ENCODE measurements around the gene PRR7. TPM values are rescaled to one million over a fixed set of nuclear protein-coding genes. Genes with fewer than 3 reads are reported as not detected.

PRR7 gene
- total RNA-seq, 1 donor, result 8.8 TPM

DNA sequence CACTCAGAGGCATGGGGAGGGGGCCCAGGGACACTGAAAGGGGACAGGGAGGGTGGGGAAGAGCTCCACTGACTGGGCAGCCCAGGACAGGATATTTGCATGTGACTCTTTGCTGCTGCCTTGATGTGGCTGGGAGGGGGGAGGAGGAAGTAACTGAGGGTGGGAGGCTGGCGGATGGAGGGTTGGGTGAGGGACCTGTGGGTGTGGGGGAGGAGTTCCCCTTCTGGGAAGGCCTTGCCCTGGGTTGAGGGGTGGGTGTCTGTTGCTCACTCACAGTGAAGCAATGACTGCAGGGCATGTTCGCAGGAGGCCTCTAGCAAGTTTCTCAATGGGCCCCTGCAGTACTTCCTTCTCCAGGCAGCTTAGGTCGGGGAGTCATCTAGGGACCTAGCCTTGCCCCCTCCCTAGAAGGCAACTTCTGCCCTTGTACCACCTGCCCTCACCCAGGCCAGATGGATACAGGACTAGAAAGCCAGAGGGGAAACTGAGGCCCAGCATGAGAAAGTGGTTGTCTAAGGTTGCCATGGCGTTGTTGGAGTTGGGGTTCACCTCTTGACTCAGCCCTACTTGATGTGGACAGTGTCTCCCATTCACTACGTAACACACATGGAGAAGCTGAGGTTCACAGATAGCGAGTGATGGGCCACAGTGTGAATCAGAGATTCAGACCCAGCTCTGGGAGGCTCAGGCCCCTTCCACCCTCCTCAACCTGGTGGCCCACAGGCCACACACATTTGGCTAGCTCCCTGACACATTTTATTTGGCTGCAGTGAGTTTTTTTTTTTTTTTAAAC, 17.2 kb upstream of the PRR7 start:
- TF ChIP-seq CTCF (IDR thresholded peaks at IDR 0.05; ENCODE audit: insufficient read depth, low read length), result no peak
- DNase-seq (ENCODE audit: low read depth), result no peak
- H3K4me3 ChIP-seq (ENCODE audit: low read depth, low read length), result no peak overlapping the region

GRCh38 chr5:177430140-177430951, 16.3 kb upstream of the PRR7 start:
- no peak for TF ChIP-seq CTCF (IDR thresholded peaks at IDR 0.05; ENCODE audit: insufficient read depth, low read length)
- DNase-seq (ENCODE audit: low read depth), result no peak

GRCh38 chr5:177430972-177431316, 15.7 kb upstream of the PRR7 start:
- H3K4me3 ChIP-seq (ENCODE audit: low read depth, low read length), result no peak overlapping the region
- no peak for TF ChIP-seq CTCF (IDR thresholded peaks at IDR 0.05; ENCODE audit: insufficient read depth, low read length)
- DNase-seq (ENCODE audit: low read depth), result no peak

More at GRCh38 chr5:177430140-177430951, 16.3 kb upstream of the PRR7 start:
- H3K4me3 ChIP-seq (ENCODE audit: low read depth, low read length), result no peak overlapping the region

DNA sequence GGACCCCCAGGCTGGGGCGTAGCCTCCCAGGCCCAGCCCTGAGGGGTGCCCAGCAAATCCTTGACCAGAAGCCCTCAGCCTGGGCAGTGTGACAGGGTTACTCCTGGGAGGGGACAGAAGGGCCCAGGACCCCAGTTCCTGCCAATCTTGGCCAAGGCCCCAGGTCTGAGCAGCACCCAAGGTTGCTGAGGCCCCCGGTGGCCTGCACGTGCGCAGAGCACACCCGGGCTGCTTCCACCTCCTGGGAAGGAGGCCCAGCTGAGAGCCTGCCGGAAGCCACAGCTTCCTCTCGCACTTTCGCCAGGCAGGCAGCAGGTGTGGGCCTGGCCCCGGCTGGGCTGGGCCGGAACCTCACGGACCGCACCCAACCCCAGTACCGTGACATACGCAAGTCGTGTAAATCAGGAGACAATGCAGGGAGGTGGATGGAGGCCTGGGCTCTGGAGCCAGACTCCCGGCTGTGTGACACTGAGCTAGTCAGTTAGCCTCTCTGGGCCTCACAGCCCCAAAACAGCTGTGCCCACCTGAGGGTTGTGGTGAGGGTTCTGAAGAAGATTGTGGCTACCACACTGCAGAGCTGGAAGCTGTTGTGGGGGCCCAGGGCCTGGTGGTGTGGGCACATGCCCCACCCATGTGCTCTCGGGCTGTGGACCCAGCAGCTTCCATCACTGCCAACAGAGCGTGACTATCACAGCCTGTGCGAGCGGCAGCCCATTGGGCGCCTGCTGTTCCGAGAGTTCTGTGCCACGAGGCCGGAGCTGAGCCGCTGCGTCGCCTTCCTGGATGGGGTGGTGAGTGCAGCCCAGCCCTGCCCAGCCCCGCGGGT, 15.1 kb upstream of the PRR7 start:
- no peak for TF ChIP-seq CTCF (IDR thresholded peaks at IDR 0.05; ENCODE audit: insufficient read depth, low read length)
- DNase-seq (ENCODE audit: low read depth), result no peak
- H3K4me3 ChIP-seq (ENCODE audit: low read depth, low read length), result no peak overlapping the region

DNA sequence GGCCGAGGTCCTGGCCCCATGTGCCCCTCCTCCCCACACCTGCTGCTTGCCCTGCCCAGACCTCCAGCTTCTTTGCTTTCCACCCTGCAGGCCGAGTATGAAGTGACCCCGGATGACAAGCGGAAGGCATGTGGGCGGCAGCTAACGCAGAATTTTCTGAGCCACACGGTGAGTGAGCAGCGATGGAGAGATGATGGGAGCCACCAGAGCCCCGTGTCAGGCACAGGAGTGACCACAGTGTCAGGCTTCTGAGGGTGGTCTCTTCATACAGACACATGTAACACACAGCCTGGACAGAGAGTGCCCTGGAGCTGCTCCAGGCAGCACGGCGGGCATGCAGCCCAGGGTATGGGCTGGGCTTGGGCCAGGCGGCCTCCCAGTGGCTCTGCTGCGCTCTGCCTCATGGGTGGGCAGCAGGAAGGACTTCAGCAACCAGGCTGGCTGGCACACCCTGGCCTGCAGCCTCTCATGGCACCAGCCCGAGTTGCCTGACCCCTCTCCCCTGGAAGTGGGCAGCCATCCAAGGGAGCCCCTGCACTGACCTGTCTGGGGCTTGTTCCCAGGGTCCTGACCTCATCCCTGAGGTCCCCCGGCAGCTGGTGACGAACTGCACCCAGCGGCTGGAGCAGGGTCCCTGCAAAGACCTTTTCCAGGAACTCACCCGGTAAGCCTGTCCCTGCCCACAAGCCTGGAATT, 14.3 kb upstream of the PRR7 start:
- no peak overlapping the region for H3K4me3 ChIP-seq (ENCODE audit: low read depth, low read length)
- no peak for TF ChIP-seq CTCF (IDR thresholded peaks at IDR 0.05; ENCODE audit: insufficient read depth, low read length)
- no peak for DNase-seq (ENCODE audit: low read depth)
